ENCODE data around the gene RNF225. TPM values are rescaled to one million over a fixed set of nuclear protein-coding genes. Genes with fewer than 3 reads are reported as not detected.
"Not testable (repeated sequence)": the region's sequence is repeated elsewhere in the genome, so short reads cannot be mapped to it uniquely, and the experiment has no call there.

Gene RNF225
- total and polyA plus RNA-seq, 12 donors, result not detected

- Histone ChIP-seq H3K9me3 (replicated peaks in 1 of 3) (peaks cover 4 to 54% (median 18%) of the 10 kb centered on the region in 3 donors), H3K27ac (no peak overlapping the region), H3K4me1 (replicated peaks in 1 of 2) (no peaks in the 10 kb centered on the region), H3K27me3 (no peaks in the 10 kb centered on the region), H3K4me3 (no peak overlapping the region), H3K36me3 (replicated peaks in 1 of 2) (peaks cover 0 to 10% of the 10 kb centered on the region in 2 donors)
- TF ChIP-seq POLR2A (IDR thresholded peaks at IDR 0.05) (no peak), CTCF (IDR thresholded peaks at IDR 0.05) (no peak)
- DNase-seq, result no peak
- intact Hi-C loops (cut with DNase I), result no loop called here
Measured at GRCh38 chr19:58429745-58430144, 34.3 kb downstream of the RNF225 start.

GRCh38 chr19:58434217-58434616 lies 38.8 kb downstream of the RNF225 start:
- intact Hi-C loops (cut with DNase I), result no loop called here
- TF ChIP-seq CTCF (IDR thresholded peaks at IDR 0.05), result no peak
- no peak for TF ChIP-seq POLR2A (IDR thresholded peaks at IDR 0.05)
- no peak overlapping the region for H3K27ac ChIP-seq
- DNase-seq, result no peak
- H3K9me3 ChIP-seq (replicated peaks in 1 of 3), result peaks cover 4 to 78% (median 18%) of the 10 kb centered on the region in 3 donors
- peaks cover under 1 to 4% of the 10 kb centered on the region in 2 donors for H3K4me1 ChIP-seq (replicated peaks in 1 of 2)
- peaks cover 0 to 21% of the 10 kb centered on the region in 2 donors for H3K36me3 ChIP-seq (replicated peaks in 1 of 2)
- WGBS, 4 donors, result 83 to 98% (median 97%) methylated on average over 2 of the region's 2 CpGs
- H3K27me3 ChIP-seq, result no peaks in the 10 kb centered on the region
- no peak overlapping the region for H3K4me3 ChIP-seq

DNA sequence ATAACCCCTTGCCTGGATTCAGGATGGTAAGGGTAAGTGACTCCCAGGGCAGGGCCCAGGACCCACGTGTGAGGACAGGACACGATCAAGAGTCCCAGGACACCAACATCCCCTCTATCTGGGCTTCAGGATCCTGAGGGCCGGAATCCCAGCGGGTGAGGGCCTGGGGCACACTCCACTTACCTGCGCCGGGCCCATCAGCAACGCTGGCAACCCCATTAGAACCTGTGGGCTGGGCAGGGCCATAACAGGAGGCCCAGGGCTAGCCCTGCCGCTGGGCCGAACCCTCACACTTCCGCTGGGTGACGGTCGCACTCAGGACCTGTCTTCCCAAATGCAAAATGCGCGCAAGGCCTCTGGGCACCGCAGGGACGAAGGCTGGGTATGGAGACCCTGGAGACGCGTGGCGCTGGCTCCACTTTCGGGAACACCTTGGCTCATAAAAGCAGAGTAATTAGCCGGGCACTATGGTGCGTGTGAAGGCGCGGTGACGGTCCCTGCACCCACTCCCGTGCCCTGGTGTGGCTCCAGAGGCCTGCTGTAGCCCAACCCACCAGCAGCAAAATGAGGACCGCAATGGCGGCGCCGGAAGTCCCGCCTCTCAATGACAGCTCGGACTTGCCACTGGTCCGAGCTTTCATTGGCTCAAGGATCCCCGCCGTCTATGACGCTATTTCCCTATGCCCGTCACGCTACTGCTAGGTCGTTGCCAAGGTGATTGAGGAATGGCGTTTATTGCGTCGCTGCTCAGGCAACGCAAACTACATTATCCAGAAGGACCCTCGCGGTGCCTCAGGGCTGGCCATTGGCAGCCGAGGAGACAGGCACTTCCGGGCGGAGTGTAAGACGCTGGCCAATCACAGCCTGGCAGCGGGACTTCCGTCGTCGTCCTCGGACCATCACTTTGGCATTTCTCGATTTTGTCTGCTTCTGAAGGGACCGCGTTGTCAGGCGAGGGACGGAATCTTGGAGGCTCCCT lies 44.4 kb downstream of the RNF225 start, which contains the start of gene ZNF132:
Gene ZNF132 (minus strand): TSS at position 578 of the 979 bp plus-strand sequence. CDS start 332 bp downstream, at position 246.
- Histone ChIP-seq H3K4me3 (peak within 1 kb of the TSS; percentile 29 to 81 (median 48)), H3K4me1 (replicated peaks in 1 of 2) (peaks cover 7 to 15% of the 10 kb centered on the region in 2 donors), H3K9me3 (replicated peaks in 1 of 3) (peaks cover 0 to 24% (median 0%) of the 10 kb centered on the region in 3 donors), H3K27ac (peak within 1 kb of the TSS in 4 of 5 donors; percentile 11 to 89 (median 68)), H3K36me3 (replicated peaks in 1 of 2) (peaks cover 0 to 10% of the 10 kb centered on the region in 2 donors), H3K27me3 (no peaks in the 10 kb centered on the region)
- TF ChIP-seq CTCF (IDR thresholded peaks at IDR 0.05), result peak in 1 of 6 experiments; percentile 6
- peak in 1 of 2 donors; percentile 22 for TF ChIP-seq POLR2A (IDR thresholded peaks at IDR 0.05)
- WGBS, 4 donors, result 0 to 8% (median 7%) methylated on average over 16 to 59 of the region's 59 CpGs
- intact Hi-C loops (cut with DNase I), result no loop called here
- peak; percentile 95 to 100 (median 99) for DNase-seq

DNA sequence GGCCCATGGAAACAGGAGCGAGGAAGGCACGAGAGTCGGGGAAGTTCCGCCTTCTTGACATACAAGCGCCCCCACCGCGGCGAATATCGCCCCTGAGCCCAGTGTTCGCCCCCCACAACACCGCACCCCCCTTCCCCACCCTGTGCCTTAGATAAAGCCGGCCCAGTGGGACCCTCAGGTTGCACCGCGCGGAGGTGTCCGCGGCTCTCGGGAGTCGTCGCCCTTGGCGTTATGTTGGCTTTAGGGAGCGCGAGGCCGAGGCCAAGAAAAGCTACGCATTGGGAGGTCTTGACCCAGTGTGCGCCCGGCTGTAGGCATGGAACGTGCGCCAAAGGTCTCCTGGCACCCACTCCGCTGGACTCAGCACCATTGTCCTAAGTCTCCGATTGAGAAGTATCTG lies 45.1 kb downstream of the RNF225 start:
- peak in 1 of 7 donors; percentile 8 for DNase-seq
- Histone ChIP-seq H3K36me3 (replicated peaks in 1 of 2) (peaks cover 0 to 6% of the 10 kb centered on the region in 2 donors), H3K4me1 (replicated peaks in 1 of 2) (peaks cover 7 to 15% of the 10 kb centered on the region in 2 donors), H3K27me3 (no peaks in the 10 kb centered on the region), H3K27ac (peak overlapping the region in 3 of 5 donors; percentile 31 to 89 (median 78)), H3K4me3 (peak overlapping the region in 2 of 4 donors; percentile 45 to 53), H3K9me3 (replicated peaks in 1 of 3) (peaks cover 0 to 17% (median 0%) of the 10 kb centered on the region in 3 donors)
- no peak for TF ChIP-seq CTCF (IDR thresholded peaks at IDR 0.05)
- no peak for TF ChIP-seq POLR2A (IDR thresholded peaks at IDR 0.05)
- intact Hi-C loops (cut with DNase I), result no loop called here
- whole genome bisulfite sequencing, 4 donors, result 12 to 34% (median 16%) methylated on average over 7 to 31 of the region's 31 CpGs

DNA sequence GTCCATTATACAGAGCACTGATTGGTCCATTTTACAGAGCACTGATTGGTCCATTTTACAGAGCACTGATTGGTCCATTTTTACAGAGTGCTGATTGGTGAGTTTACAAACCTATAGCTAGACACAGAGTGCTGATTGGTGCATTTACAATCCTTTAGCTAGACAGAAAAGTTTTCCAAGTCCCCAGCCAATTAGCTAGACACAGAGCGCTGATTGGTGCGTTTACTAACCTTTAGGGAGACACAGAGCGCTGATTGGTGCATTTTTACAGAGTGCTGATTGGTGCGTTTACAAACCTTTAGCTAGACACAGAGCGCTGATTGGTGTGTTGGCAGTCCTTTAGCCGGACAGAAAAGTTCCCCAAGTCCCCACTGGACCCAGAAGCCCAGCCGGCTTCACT lies 47.5 kb downstream of the RNF225 start:
- DNase-seq; H3K27me3 ChIP-seq; H3K36me3 ChIP-seq (replicated peaks in 1 of 2); H3K9me3 ChIP-seq (replicated peaks in 1 of 3); H3K4me3 ChIP-seq; H3K27ac ChIP-seq; intact Hi-C loops (cut with DNase I): not testable (repeated sequence)
- peaks cover 7 to 15% of the 10 kb centered on the region in 2 donors for H3K4me1 ChIP-seq (replicated peaks in 1 of 2)
- 85 to 86% (median 85%) methylated on average over 7 of the region's 7 CpGs for WGBS, 4 donors
